ENCODE results near the gene DRAP1.
A peak's percentile ranks its signal among the peaks of the same experiment; 100 is the strongest.

Gene DRAP1

DNA sequence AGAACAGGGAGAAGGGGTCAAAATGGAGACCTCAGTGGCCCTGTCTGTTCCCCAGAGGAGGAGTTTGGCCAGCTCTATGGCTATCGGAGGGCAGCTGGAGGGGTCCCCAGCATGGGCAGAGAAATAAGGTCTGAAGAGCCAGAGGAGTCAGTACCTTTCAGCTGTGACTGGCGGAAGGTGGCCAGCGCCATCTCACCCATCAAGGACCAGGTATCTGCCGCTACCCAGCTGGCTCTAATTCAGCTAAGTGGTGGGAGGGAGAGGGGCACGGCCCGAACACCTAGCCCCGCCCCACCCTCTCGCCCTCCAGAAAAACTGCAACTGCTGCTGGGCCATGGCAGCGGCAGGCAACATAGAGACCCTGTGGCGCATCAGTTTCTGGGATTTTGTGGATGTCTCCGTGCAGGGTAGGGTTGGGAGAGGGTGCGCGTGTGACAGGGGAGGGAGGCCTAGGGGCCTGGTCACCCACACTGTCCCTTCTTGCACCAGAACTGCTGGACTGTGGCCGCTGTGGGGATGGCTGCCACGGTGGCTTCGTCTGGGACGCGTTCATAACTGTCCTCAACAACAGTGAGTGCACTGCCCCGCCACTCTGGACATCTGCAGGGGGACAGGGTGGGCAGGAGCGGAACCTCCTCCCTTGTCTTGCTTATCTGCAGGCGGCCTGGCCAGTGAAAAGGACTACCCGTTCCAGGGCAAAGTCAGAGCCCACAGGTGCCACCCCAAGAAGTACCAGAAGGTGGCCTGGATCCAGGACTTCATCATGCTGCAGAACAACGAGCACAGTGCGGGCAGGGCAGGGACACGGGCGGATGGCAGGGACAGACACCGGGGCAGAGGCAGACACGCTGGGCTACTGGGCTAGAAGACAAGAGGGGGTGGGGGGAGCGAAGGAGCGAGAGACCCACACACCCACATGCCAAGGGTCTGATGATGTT lies 36.8 kb upstream of the DRAP1 start:
- Histone ChIP-seq H3K36me3 (ENCODE audit: control insufficient read depth, insufficient read depth, low read length) (peaks cover 30% of the 10 kb centered on the region), H3K4me3 (replicated peaks; ENCODE audit: low read depth, low read length) (no peak overlapping the region), H3K27me3 (replicated peaks; ENCODE audit: control insufficient read depth, insufficient read depth, low read length) (no peaks in the 10 kb centered on the region)
- DNase-seq (ENCODE audit: extremely low read depth, insufficient read length): no peak
- no peak for TF ChIP-seq CTCF (IDR thresholded peaks at IDR 0.05; ENCODE audit: insufficient read depth, low read length, poor library complexity, severe bottlenecking)

GRCh38 chr11:65883058-65883761 lies 36.0 kb upstream of the DRAP1 start:
- no peak for TF ChIP-seq CTCF (IDR thresholded peaks at IDR 0.05; ENCODE audit: insufficient read depth, low read length, poor library complexity, severe bottlenecking)
- Histone ChIP-seq H3K4me3 (replicated peaks; ENCODE audit: low read depth, low read length) (no peak overlapping the region), H3K36me3 (ENCODE audit: control insufficient read depth, insufficient read depth, low read length) (peaks cover 30% of the 10 kb centered on the region), H3K27me3 (replicated peaks; ENCODE audit: control insufficient read depth, insufficient read depth, low read length) (no peaks in the 10 kb centered on the region)
- DNase-seq (ENCODE audit: extremely low read depth, insufficient read length): no peak

DNA sequence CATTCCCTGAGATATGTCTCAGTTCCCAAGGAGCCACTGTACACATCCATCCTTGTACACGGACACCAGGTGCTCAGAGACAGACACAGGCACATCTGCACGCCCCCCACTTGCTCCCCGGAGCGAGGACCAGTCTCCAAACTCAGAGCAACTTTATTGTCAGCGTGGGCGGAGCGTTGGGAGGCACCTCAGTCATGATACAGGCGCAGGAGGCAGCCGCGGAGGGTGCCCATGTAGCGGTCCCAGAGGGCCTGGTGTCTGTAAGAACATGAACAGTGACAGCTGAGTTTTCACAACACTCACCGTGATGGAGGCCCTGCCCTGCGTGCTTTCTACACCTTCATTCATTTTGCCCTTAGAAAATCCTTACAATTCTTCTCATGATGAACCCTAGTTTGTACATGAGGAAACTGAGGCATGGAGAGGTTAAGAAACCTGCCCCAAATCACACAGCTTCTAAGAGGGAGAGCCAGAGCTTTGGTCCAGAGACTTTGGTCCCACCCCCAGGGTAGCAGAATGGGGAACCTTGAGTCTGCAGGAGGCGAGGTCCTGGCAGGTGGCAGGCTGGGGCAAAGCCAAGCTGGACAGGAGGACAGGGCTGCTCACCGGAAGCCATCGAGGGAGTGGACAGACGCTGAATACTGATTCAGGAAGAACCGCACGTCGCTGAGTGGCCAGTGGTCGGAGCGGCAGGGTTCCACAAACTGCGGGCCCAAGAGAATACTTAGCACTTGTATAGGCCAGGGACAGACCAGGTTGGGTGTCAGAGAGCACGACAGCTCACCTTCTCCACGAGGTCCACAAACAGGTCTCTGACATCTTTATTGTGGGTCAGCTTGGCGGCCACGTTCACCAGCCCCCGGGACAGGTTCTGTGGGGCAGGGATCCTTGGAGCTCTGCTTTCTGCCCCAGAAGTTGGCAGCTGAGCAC lies 35.2 kb upstream of the DRAP1 start:
- DNase-seq (ENCODE audit: extremely low read depth, insufficient read length): no peak
- no peak for TF ChIP-seq CTCF (IDR thresholded peaks at IDR 0.05; ENCODE audit: insufficient read depth, low read length, poor library complexity, severe bottlenecking)
- H3K27me3 ChIP-seq (replicated peaks; ENCODE audit: control insufficient read depth, insufficient read depth, low read length): no peaks in the 10 kb centered on the region
- H3K4me3 ChIP-seq (replicated peaks; ENCODE audit: low read depth, low read length): no peak overlapping the region
- H3K36me3 ChIP-seq (ENCODE audit: control insufficient read depth, insufficient read depth, low read length): peaks cover 30% of the 10 kb centered on the region

DNA sequence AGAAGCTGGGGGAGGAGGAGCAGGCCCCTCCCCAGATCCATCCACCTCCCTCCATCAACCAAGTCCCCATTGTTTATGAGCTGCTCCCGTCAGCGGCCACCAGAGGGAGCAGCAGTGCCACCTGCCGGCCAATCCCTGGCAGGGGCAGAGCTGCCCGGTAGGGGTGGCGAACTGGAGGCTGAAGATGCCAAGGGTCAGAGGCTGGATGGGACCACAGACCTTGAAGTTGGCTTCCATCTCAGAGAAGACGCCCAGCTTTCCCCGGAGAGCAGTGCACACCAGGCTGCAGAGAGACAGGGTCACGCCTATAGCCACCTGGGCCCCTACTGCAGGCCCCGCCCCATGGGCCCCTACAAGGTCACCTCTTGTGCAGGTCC lies 34.5 kb upstream of the DRAP1 start:
- H3K36me3 ChIP-seq (ENCODE audit: control insufficient read depth, insufficient read depth, low read length): peaks cover 30% of the 10 kb centered on the region
- peak; percentile 80 for DNase-seq (ENCODE audit: extremely low read depth, insufficient read length)

More for the DNA sequence above, 34.5 kb upstream of the DRAP1 start:
- Histone ChIP-seq H3K4me3 (replicated peaks; ENCODE audit: low read depth, low read length) (no peak overlapping the region), H3K27me3 (replicated peaks; ENCODE audit: control insufficient read depth, insufficient read depth, low read length) (no peaks in the 10 kb centered on the region)
- TF ChIP-seq CTCF (IDR thresholded peaks at IDR 0.05; ENCODE audit: insufficient read depth, low read length, poor library complexity, severe bottlenecking): peak; percentile 100

Measured in GM06990 (cell line).